GM03348 (cell line): ENCODE measurements around the gene GKAP1.
"Not testable (repeated sequence)": the region's sequence is repeated elsewhere in the genome, so short reads cannot be mapped to it uniquely, and the experiment has no call there.

Experiments
- DNase-seq: peaks from one replicate; pipeline ENCODE4 v3.0.0; 2012; ENCODE audit warnings: low spot score

Gene GKAP1

GRCh38 chr9:83728591-83729368, 88.8 kb downstream of the GKAP1 start:
- not testable (repeated sequence) for DNase-seq

GRCh38 chr9:83724436-83724835, 93.1 kb downstream of the GKAP1 start:
- no peak for DNase-seq

- DNase-seq = no peak
These were observed 94.7 kb downstream of the GKAP1 start for GRCh38 chr9:83722726-83723495.

GRCh38 chr9:83721509-83721908, 96.1 kb downstream of the GKAP1 start:
- DNase-seq = no peak

GRCh38 chr9:83715794-83716193, 101.8 kb downstream of the GKAP1 start:
- no peak for DNase-seq

- no peak for DNase-seq
These were observed 102.3 kb downstream of the GKAP1 start for GRCh38 chr9:83715221-83715620.

GRCh38 chr9:83714329-83714728, 103.2 kb downstream of the GKAP1 start:
- peak; percentile 19 for DNase-seq

- peak; percentile 70 for DNase-seq
These were observed 108.9 kb downstream of the GKAP1 start for GRCh38 chr9:83708515-83709158.

GRCh38 chr9:83707768-83708514, 109.6 kb downstream of the GKAP1 start, which contains the start of gene UBQLN1:
Gene UBQLN1, minus strand, starts transcription at chr9:83707958. Its CDS starts 279 bp downstream, at chr9:83707679.
- DNase-seq = peak; percentile 97

- peak; percentile 91 for DNase-seq
These were observed 110.1 kb downstream of the GKAP1 start for GRCh38 chr9:83707518-83707767.

GRCh38 chr9:83706676-83707517, 110.7 kb downstream of the GKAP1 start:
- peak; percentile 47 for DNase-seq

GRCh38 chr9:83705219-83705651, 112.3 kb downstream of the GKAP1 start:
- not testable (repeated sequence) for DNase-seq

- DNase-seq = peak; percentile 46
These were observed 115.8 kb downstream of the GKAP1 start for GRCh38 chr9:83701769-83702168.

- no peak for DNase-seq
These were observed 116.3 kb downstream of the GKAP1 start for GRCh38 chr9:83701286-83701685.

- DNase-seq = no peak
These were observed 118.0 kb downstream of the GKAP1 start for GRCh38 chr9:83699615-83700014.

- DNase-seq = no peak
These were observed 118.5 kb downstream of the GKAP1 start for GRCh38 chr9:83698976-83699585.

- DNase-seq = no peak
These were observed 126.1 kb downstream of the GKAP1 start for GRCh38 chr9:83691492-83691891.
